Tibial nerve (tissue), 4 donors: Measurements from ENCODE around the gene IFTAP. TPM values are rescaled to one million over a fixed set of nuclear protein-coding genes. Genes with fewer than 3 reads are reported as not detected.
"Not testable (repeated sequence)": the region's sequence is repeated elsewhere in the genome, so short reads cannot be mapped to it uniquely, and the experiment has no call there.

ENCODE experiments used
- DNase-seq, 2 donors: peaks; one replicate each; pipeline ENCODE4 v3.0.0-alpha.2; 2019; ENCODE audit warnings: low spot score in 2 of 2
- H3K27ac ChIP-seq, 4 donors: fragments of 200-600 bp; sonication (generic) in 3 of 4; one replicate each; pipeline ENCODE4 v1.5.1; 2017 to 2019; ENCODE audit warnings: mild to moderate bottlenecking in 1 of 4
- H3K27me3 ChIP-seq, 2 donors: fragments of 200-600 bp; sonication (generic) in 1 of 2; one replicate each; pipeline versions ENCODE4 v1.5.1 to v1.6.0; 2017 to 2019
- H3K36me3 ChIP-seq, 3 donors: fragments of 200-600 bp; sonication (generic); one replicate each; pipeline ENCODE4 v1.5.1; 2018 to 2019
- H3K4me1 ChIP-seq, 4 donors: fragments of 200-600 bp; sonication (generic) in 3 of 4; one replicate each; pipeline ENCODE4 v1.5.1; 2017 to 2019
- H3K4me3 ChIP-seq, 4 donors: fragments of 200-600 bp; sonication (generic) in 3 of 4; one replicate each; pipeline ENCODE4 v1.5.1; 2017 to 2019; ENCODE audit warnings: mild to moderate bottlenecking in 1 of 4, moderate library complexity in 1 of 4
- H3K9me3 ChIP-seq, 4 donors: fragments of 200-600 bp; sonication (generic) in 3 of 4; one replicate each; pipeline ENCODE4 v1.5.1; 2017 to 2019
- CTCF ChIP-seq, 5 experiments: fragments of 200-600 bp in 3 of 5; fragments of 450-650 bp in 2 of 5; sonication (generic) in 3 of 5; IDR thresholded peaks; one replicate each; pipeline ENCODE4 v1.5.1; 2016 to 2019; ENCODE audit warnings: antibody characterized with exemption in 5 of 5, mild to moderate bottlenecking in 3 of 5, moderate library complexity in 2 of 5
- EP300 ChIP-seq, 2 donors: sonication (generic); formaldehyde crosslinking; IDR thresholded peaks; one replicate each; pipeline ENCODE4 v1.6.1; 2017; ENCODE audit warnings: antibody characterized with exemption in 2 of 2, mild to moderate bottlenecking in 1 of 2
- POLR2A ChIP-seq, 2 donors: fragments of 450-650 bp; IDR thresholded peaks; one replicate each; pipeline ENCODE4 v1.6.1; 2017; ENCODE audit warnings: antibody characterized with exemption in 2 of 2, mild to moderate bottlenecking in 2 of 2, moderate library complexity in 2 of 2
- WGBS, 2 donors: methylation state at CpG; one replicate each; pipeline ENCODE4 v1.1.5; 2018; 5-methylcytosine and 5-hydroxymethylcytosine counted together
- total RNA-seq, 4 donors: library from RNA; depleted of rRNA; stranded (reverse); fragments of >200 nt; gene quantifications; one replicate each; pipeline ENCODE4 v1.1.0, GENCODE V29; 2016

The IFTAP gene
- 10 to 100 TPM; 17.2 to 40.2 (median 20.7) TPM for total RNA-seq

- Histone ChIP-seq H3K27me3 (peaks cover 0 to 23% of the 10 kb centered on the region in 2 donors), H3K36me3 (no peaks in the 10 kb centered on the region), H3K4me1 (peaks cover 0 to 14% (median 0%) of the 10 kb centered on the region in 4 donors), H3K9me3 (no peaks in the 10 kb centered on the region), H3K27ac (peak within 1 kb of the TSS in 1 of 4 donors; percentile 68), H3K4me3 (peak within 1 kb of the TSS; percentile 50 to 68 (median 62))
- peak in 1 of 2 donors; percentile 60 for DNase-seq
- peak in 1 of 2 donors; percentile 11 for TF ChIP-seq POLR2A (IDR thresholded peaks at IDR 0.05)
- TF ChIP-seq CTCF (IDR thresholded peaks at IDR 0.05) = peak in 1 of 5 experiments; percentile 33
- peak; percentile 22 to 73 for TF ChIP-seq EP300 (IDR thresholded peaks at IDR 0.05)
- WGBS, 2 donors = 0% methylated on average over 29 of the region's 29 CpGs
Observed at GRCh38 chr11:36594316-36594989, at the start of gene IFTAP. TSS of gene IFTAP (plus strand) at chr11:36594502. CDS start at chr11:36610104, 15,602 bp downstream.

- WGBS, 2 donors = 24 to 33% methylated on average over 1 of the region's 1 CpG
- TF ChIP-seq EP300 (IDR thresholded peaks at IDR 0.05) (no peak), CTCF (IDR thresholded peaks at IDR 0.05) (no peak), POLR2A (IDR thresholded peaks at IDR 0.05) (no peak)
- no peak overlapping the region for H3K4me3 ChIP-seq
- DNase-seq = no peak
- H3K9me3 ChIP-seq = no peaks in the 10 kb centered on the region
- no peak overlapping the region for H3K27ac ChIP-seq
- no peaks in the 10 kb centered on the region for H3K4me1 ChIP-seq
- no peaks in the 10 kb centered on the region for H3K27me3 ChIP-seq
- no peaks in the 10 kb centered on the region for H3K36me3 ChIP-seq
Observed at GRCh38 chr11:36550385-36551115, 43.8 kb upstream of the IFTAP start.

GRCh38 chr11:36557390-36557789 is 36.9 kb upstream of the IFTAP start:
- H3K36me3 ChIP-seq, H3K4me1 ChIP-seq, H3K27me3 ChIP-seq, H3K27ac ChIP-seq, H3K9me3 ChIP-seq, H3K4me3 ChIP-seq, DNase-seq: not testable (repeated sequence)
- 95 to 96% methylated on average over 7 to 17 of the region's 17 CpGs for WGBS, 2 donors

GRCh38 chr11:36557991-36558390 is 36.3 kb upstream of the IFTAP start:
- Histone ChIP-seq H3K9me3 (peaks cover 0 to 6% (median 0%) of the 10 kb centered on the region in 4 donors), H3K4me3 (no peak overlapping the region), H3K36me3 (no peaks in the 10 kb centered on the region), H3K27me3 (no peaks in the 10 kb centered on the region), H3K27ac (no peak overlapping the region), H3K4me1 (no peaks in the 10 kb centered on the region)
- no peak for DNase-seq
- TF ChIP-seq POLR2A (IDR thresholded peaks at IDR 0.05) (no peak), CTCF (IDR thresholded peaks at IDR 0.05) (no peak), EP300 (IDR thresholded peaks at IDR 0.05) (no peak)

GRCh38 chr11:36558571-36559413 is 35.5 kb upstream of the IFTAP start:
- no peak overlapping the region for H3K27ac ChIP-seq
- no peak overlapping the region for H3K4me3 ChIP-seq
- TF ChIP-seq POLR2A (IDR thresholded peaks at IDR 0.05) = no peak
- no peak for TF ChIP-seq EP300 (IDR thresholded peaks at IDR 0.05)
- no peak for TF ChIP-seq CTCF (IDR thresholded peaks at IDR 0.05)
- WGBS, 2 donors = 78 to 84% methylated on average over 4 of the region's 4 CpGs
- H3K27me3 ChIP-seq = no peaks in the 10 kb centered on the region
- H3K9me3 ChIP-seq = peaks cover 0 to 6% (median 0%) of the 10 kb centered on the region in 4 donors
- DNase-seq = no peak
- H3K4me1 ChIP-seq = no peaks in the 10 kb centered on the region
- no peaks in the 10 kb centered on the region for H3K36me3 ChIP-seq
